A673 (cell line): ENCODE measurements around the gene CUX1. TPM values are rescaled to one million over a fixed set of nuclear protein-coding genes. Genes with fewer than 3 reads are reported as not detected.
A peak's percentile ranks its signal among the peaks of the same experiment; 100 is the strongest.
"Not testable (repeated sequence)": the region's sequence is repeated elsewhere in the genome, so short reads cannot be mapped to it uniquely, and the experiment has no call there.

ENCODE experiments used
- BruUV-seq: library from RNA; stranded (reverse); fragments of 400-500 nt; replicated peaks from 2 replicates; lab custom pipeline; 2021; lab: Mats Ljungman, UMichigan
- CTCF ChIA-PET: fragments of 300-600 bp; sonication (Branson Sonifier 250); formaldehyde crosslinking; loops from one replicate; lab custom pipeline; 2022; ENCODE audit warnings: antibody characterized with exemption; lab: Charles Lee
- POLR2A ChIA-PET: fragments of 300-600 bp; sonication (Branson Sonifier 250); formaldehyde crosslinking; loops from one replicate; lab custom pipeline; 2022; ENCODE audit warnings: antibody characterized with exemption; ENCODE audit not compliant: low non-redundant PET; lab: Charles Lee
- DNase-seq: peaks from one replicate; pipeline ENCODE4 v3.0.0-alpha.2; 2015; ENCODE audit warnings: low spot score
- H3K27ac ChIP-seq: fragments of 200-600 bp; sonication (generic); 2 replicates; pipeline ENCODE4 v1.5.1; 2016; ENCODE audit warnings: mixed run types, low read depth, mild to moderate bottlenecking, mixed read lengths, antibody characterized with exemption, low read length; ENCODE audit not compliant: poor library complexity, severe bottlenecking
- H3K27me3 ChIP-seq: fragments of 200-600 bp; sonication (generic); replicated peaks from 2 replicates; pipeline ENCODE4 v1.6.1; 2017; ENCODE audit warnings: mixed run types, low read depth, mild to moderate bottlenecking, mixed read lengths, antibody characterized with exemption, low read length; ENCODE audit not compliant: insufficient read depth, poor library complexity
- H3K36me3 ChIP-seq: fragments of 200-600 bp; sonication (generic); 2 replicates; pipeline ENCODE4 v1.6.1; 2016; ENCODE audit warnings: mixed run types, mild to moderate bottlenecking, mixed read lengths, antibody characterized with exemption, low read length; ENCODE audit not compliant: insufficient read depth, poor library complexity, severe bottlenecking
- H3K4me1 ChIP-seq: fragments of 200-600 bp; sonication (generic); 2 replicates; pipeline ENCODE4 v1.6.1; 2017; ENCODE audit warnings: mixed run types, mild to moderate bottlenecking, mixed read lengths, antibody characterized with exemption, low read length; ENCODE audit not compliant: insufficient read depth, poor library complexity, severe bottlenecking
- H3K4me3 ChIP-seq: fragments of 200-600 bp; sonication (generic); 2 replicates; pipeline ENCODE4 v1.5.1; 2016; ENCODE audit warnings: low read depth, mixed run types, mild to moderate bottlenecking, mixed read lengths, low read length; ENCODE audit not compliant: poor library complexity, severe bottlenecking
- H3K9me3 ChIP-seq: fragments of 200-600 bp; sonication (generic); 2 replicates; pipeline ENCODE4 v1.6.1; 2016; ENCODE audit warnings: mixed run types, low read depth, mild to moderate bottlenecking, mixed read lengths, antibody characterized with exemption, low read length; ENCODE audit not compliant: poor library complexity, severe bottlenecking
- EZH2 ChIP-seq: fragments of 200-600 bp; sonication (generic); IDR thresholded peaks from 2 replicates; pipeline ENCODE4 v1.6.1; 2017; ENCODE audit warnings: borderline replicate concordance, low read depth, mild to moderate bottlenecking, mixed read lengths, antibody characterized with exemption, low read length; ENCODE audit not compliant: poor library complexity, severe bottlenecking
- intact Hi-C: fragments of 100-400 bp; cut with micrococcal nuclease; formaldehyde crosslinking; loops from one replicate; pipeline ENCODE4 v1.10.0; 2022; ENCODE audit not compliant: unreplicated experiment
- total RNA-seq: library from RNA; stranded (reverse); gene quantifications from 2 replicates; pipeline ENCODE4 v1.2.3, GENCODE V29; 2021
- TF ChIP-seq, protein P1 (sequence below): fragments of 300-800, 200-600 bp; sonication (generic); conservative IDR thresholded peaks from 2 replicates; pipeline ENCODE4 v1.5.1; 2017; ENCODE audit warnings: low read depth, mild to moderate bottlenecking, antibody characterized with exemption, low read length, moderate library complexity, mixed read lengths

CUX1 gene
- total RNA-seq, 1 experiment from 2014 or later, result 49.4 TPM

GRCh38 chr7:101985903-101986734 is 168.7 kb downstream of the CUX1 start:
- CTCF ChIA-PET, result interaction anchor here (0.6 kb wide), 2 partner anchors 10 to 190 kb away, joined by 8 to 10 read pairs; no protein-coding TSS in a partner anchor
- Histone ChIP-seq H3K27me3 (no peaks in the 10 kb centered on the region), H3K4me1 (no peaks in the 10 kb centered on the region), H3K4me3 (no peak overlapping the region), H3K36me3 (no peaks in the 10 kb centered on the region), H3K27ac (no peak overlapping the region), H3K9me3 (no peaks in the 10 kb centered on the region)
- intact Hi-C loops, result no loop called here
- no TSS peak for BruUV-seq
- TF ChIP-seq, protein P1, sequence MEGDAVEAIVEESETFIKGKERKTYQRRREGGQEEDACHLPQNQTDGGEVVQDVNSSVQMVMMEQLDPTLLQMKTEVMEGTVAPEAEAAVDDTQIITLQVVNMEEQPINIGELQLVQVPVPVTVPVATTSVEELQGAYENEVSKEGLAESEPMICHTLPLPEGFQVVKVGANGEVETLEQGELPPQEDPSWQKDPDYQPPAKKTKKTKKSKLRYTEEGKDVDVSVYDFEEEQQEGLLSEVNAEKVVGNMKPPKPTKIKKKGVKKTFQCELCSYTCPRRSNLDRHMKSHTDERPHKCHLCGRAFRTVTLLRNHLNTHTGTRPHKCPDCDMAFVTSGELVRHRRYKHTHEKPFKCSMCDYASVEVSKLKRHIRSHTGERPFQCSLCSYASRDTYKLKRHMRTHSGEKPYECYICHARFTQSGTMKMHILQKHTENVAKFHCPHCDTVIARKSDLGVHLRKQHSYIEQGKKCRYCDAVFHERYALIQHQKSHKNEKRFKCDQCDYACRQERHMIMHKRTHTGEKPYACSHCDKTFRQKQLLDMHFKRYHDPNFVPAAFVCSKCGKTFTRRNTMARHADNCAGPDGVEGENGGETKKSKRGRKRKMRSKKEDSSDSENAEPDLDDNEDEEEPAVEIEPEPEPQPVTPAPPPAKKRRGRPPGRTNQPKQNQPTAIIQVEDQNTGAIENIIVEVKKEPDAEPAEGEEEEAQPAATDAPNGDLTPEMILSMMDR, result no peak
- TF ChIP-seq EZH2, result no peak
- DNase-seq, result peak; percentile 28
- POLR2A ChIA-PET, result interaction anchor here (0.5 kb wide), 1 partner anchor 1923 kb away, joined by 3 read pairs; no protein-coding TSS in a partner anchor

DNA sequence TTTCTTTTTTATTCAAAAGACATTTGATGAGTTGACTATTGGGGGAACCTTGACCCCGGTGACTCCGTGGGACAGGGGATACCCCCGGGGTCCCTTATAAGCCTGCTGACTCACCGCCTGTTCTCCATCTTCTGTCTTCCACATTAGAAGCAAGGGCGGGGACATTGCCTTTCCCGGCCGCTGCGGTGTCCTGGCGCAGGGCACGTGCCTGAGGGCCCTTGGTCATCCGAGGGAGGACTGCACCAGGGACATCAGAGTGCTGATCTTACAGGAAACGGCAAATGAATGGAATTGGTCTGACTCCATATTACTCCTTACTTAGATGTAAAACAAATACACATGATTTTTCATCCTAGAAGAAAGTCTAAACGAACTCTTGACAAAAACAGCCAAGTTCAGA is 170.1 kb downstream of the CUX1 start:
- H3K4me1 ChIP-seq, result no peaks in the 10 kb centered on the region
- no peaks in the 10 kb centered on the region for H3K27me3 ChIP-seq
- TF ChIP-seq, protein P1, result no peak
- no peak for TF ChIP-seq EZH2
- no TSS peak for BruUV-seq
- no peak for DNase-seq
- no peak overlapping the region for H3K27ac ChIP-seq
- CTCF ChIA-PET, result no interaction called here
- H3K4me3 ChIP-seq, result no peak overlapping the region
- no peaks in the 10 kb centered on the region for H3K36me3 ChIP-seq
- POLR2A ChIA-PET, result no interaction called here
- intact Hi-C loops, result no loop called here
- no peaks in the 10 kb centered on the region for H3K9me3 ChIP-seq

DNA sequence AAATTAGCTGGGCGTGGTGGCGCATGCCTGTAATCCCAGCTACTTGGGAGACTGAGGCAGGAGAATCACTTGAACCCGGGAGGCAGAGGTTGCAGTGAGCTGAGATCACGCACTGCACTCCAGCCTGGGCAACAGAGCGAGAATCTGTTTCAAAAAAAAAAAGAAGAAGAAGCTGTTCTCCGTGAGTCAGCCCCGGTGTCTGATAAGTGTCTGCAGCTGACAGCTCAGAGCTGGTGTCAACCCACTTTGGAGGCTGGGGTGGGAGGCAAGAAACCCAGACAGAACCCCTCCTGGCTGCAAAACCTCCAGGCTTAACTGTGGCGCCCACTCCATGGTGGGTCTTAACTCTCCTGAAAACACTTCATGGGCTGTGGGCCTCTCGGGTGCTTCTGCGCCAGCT is 170.6 kb downstream of the CUX1 start:
- H3K4me3 ChIP-seq, DNase-seq, H3K9me3 ChIP-seq, H3K27me3 ChIP-seq, H3K4me1 ChIP-seq, BruUV-seq, intact Hi-C loops, H3K27ac ChIP-seq, POLR2A ChIA-PET, CTCF ChIA-PET, H3K36me3 ChIP-seq: not testable (repeated sequence)

DNA sequence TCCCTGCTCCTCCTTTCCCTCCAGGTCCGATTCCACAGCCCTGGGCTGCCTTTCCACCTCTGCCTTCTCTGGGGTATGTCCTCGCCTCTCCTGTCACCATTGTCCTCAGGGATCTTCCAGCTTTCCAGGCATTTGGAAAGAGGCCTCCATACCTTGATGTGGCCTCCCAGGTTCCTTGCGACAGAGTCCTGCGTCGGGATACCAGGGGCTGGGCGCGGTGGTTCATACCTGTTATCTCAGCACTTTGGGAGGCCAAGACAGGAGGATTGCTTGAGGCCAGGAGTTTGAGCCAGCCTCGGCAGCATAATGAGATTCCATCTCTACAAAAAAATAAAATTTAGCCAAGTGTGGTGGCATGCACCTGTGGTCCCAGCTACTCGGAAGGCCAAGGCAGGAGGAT is 171.1 kb downstream of the CUX1 start:
- Histone ChIP-seq H3K9me3 (no peaks in the 10 kb centered on the region), H3K4me1 (no peaks in the 10 kb centered on the region), H3K4me3 (no peak overlapping the region), H3K36me3 (no peaks in the 10 kb centered on the region), H3K27me3 (no peaks in the 10 kb centered on the region), H3K27ac (no peak overlapping the region)
- TF ChIP-seq, protein P1, result no peak
- no peak for TF ChIP-seq EZH2
- BruUV-seq, result no TSS peak
- no peak for DNase-seq
- POLR2A ChIA-PET, result no interaction called here
- CTCF ChIA-PET, result no interaction called here
- intact Hi-C loops, result no loop called here
